Measurements from ENCODE around the gene OGFOD1.
A peak's percentile ranks its signal among the peaks of the same experiment; 100 is the strongest.

The OGFOD1 gene

GRCh38 chr16:56428091-56428490 lies 23.3 kb upstream of the OGFOD1 start:
- DNase-seq (ENCODE audit: low read depth): no peak

DNA sequence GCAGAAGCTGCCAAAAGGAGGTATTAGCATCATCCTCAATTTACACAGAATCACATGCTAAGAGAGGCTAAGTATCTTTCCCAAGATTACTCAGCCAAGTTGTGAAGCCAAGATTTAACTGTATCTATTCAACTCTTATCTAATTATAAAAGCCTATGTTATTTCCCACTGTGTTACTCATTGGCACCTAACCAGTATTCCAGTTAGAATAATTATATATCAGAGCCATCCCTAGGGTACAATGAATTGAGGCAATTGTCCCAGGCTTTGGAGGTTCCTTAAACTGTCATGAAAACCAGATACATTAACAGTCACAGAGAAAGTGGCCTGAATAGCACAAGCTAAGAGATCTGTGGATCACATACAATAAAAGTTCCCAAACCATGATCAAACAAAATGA lies 15.1 kb upstream of the OGFOD1 start:
- no peak for DNase-seq (ENCODE audit: low read depth)

DNA sequence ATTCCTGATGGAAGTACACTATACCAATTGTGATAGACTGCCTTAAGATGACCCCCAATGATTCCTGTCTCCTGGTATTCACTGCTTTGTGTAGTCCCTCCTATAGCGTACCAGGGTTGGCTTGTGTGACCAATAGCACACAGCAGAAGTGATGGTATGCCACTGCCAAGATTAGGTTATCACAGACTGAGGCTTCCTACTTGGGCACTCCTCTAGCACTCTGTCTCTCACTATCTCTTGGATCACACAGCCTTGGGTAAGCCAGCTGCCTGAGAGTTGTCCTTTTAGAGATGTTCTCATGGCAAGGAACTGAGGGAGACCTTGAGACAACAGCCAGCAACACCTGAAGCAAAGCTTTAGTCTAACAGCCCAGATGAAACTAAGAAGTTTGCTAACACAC lies 13.3 kb upstream of the OGFOD1 start:
- DNase-seq (ENCODE audit: low read depth): no peak

- DNase-seq (ENCODE audit: low read depth): no peak
These were observed 4.1 kb upstream of the OGFOD1 start for GRCh38 chr16:56447286-56447685.

- no peak for DNase-seq (ENCODE audit: low read depth)
These were observed 3.3 kb upstream of the OGFOD1 start for GRCh38 chr16:56448005-56448404.

- DNase-seq (ENCODE audit: low read depth): peak; percentile 3
These were observed 924 bp upstream of the OGFOD1 start for GRCh38 chr16:56450275-56450985.

- DNase-seq (ENCODE audit: low read depth): no peak
These were observed 667 bp downstream of the OGFOD1 start for GRCh38 chr16:56451753-56452689.

DNA sequence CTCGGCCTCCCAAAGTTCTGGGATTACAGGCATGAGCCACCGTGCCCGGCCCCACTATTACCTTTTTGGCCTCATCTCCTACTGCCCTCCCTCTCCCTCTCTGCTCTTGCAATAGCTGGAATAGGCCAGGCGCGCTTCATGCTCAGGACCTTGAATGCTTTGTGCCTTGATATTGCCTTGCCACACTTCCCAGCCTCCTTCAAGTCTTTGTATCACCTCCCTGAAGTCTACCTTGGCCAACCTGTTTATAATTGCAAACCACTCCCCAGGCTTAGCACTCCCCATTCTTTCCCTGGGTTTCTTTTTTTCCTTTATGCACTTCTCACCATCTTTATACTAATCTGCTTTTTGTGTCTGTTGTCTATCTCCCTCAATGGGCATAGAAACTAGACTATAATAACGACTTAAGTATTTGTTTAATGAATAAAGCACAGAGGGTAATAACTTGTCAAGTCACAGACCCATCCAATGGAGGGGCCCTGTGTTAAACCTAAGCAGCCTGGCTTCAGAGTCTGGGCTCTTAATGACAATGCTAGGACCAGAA lies 6.6 kb downstream of the OGFOD1 start:
- DNase-seq (ENCODE audit: low read depth): no peak

DNA sequence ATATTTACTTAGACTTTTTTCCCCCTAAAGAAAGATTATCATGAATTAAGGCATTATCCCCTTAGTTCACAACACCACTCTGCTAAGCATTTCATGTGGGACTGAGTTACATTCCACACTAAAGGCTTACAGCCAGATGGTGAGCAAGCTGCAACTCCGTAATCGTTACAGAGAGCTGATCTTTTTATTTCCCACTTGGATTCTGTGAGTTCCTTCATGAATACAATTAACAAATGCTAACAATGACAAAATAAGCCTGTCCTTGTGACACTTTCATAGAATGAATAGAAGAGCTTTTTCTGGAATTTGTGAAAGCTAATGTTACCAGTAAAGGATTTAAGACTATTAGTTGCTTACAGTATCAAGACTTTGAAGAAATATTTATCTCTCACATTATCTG lies 8.7 kb downstream of the OGFOD1 start:
- no peak for DNase-seq (ENCODE audit: low read depth)

DNA sequence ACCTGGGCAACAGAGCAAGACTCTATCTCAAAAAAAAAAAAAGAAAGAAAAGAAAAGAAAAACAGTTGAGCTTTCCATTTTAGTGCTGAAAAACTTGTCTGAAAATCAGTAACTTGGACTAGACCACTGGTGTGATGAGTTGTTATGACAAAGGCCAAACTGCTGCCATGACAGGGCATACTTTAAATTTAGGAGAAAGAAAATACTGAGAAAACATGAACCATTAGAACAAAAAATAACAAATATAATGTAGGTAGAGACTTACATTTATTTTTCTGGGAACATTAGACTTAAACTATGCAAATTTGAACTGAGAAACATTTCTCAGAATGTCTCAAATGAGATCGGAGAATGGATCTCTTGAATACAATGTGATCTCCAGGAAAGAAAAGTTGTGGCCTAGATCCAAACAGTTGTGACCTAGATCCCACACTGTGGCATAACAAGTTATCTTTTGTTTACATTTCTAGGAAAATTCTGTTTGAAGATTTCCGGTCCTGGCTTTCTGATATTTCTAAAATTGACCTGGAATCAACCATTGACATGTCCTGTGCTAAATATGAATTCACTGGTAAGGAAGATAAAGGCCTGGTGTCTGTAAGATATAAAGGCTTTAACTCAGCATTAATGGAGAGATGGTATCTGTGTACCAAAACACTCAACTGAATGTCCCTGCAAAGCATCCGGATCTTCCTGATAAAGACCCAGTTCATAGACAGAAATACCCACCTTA lies 10.9 kb downstream of the OGFOD1 start:
- no peak for DNase-seq (ENCODE audit: low read depth)

DNA sequence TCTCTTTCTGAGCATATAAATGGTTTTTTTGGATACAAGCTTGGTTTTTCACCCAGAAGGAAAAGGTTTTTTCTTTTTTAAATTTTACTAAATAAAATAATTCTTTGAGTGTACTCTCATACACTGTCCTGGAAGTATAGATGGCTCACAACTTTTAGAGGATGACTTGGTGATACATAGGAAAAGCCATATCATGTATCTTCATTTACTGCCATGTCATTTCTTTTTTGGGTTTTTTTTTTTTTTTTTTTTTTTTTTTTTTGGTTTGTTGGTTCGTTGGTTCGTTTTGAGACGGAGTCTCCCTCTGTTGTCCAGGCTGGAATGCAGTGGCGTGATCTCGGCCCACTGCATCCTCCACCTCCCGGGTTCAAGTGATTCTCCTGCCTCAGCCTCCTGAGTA lies 11.8 kb downstream of the OGFOD1 start:
- no peak for DNase-seq (ENCODE audit: low read depth)

GRCh38 chr16:56466344-56466743 lies 15.0 kb downstream of the OGFOD1 start:
- DNase-seq (ENCODE audit: low read depth): no peak

DNA sequence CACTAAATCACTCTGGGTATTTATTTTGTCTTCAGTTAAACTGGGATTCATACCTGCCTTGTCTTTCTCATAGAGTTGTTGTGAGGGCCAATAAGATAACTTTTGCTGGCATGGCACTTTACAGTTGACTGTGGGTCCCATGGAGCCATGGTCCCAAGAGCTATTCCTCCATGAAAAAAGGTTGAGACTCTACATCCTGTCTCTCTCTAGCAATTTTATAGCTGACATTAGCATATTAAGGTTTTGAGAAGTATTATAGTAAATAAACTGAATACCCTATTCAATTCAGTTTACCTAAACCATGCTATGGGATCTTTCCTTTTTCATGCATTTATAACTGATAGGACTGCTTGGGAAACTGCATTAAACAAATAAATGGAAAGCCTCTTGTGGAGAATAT lies 17.4 kb downstream of the OGFOD1 start:
- DNase-seq (ENCODE audit: low read depth): no peak

DNA sequence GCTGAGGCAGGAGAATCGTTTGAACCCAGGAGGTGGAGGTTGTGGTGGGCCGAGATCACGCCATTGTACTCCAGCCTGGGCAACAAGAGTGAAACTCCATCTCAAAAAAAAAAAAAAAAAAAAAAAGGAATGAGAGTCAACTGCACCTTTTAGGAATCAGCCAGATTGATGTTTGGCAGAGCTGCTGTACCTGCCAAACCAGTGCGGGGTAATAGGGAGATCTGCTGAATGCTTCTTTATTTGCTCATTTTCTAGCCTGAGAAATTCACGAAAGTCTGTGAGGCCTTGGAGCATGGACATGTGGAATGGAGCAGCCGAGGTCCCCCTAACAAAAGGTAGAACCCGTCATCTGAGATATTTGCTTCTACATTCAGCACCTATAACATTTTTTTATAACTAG lies 18.4 kb downstream of the OGFOD1 start:
- DNase-seq (ENCODE audit: low read depth): no peak

GRCh38 chr16:56470232-56470631 lies 18.9 kb downstream of the OGFOD1 start:
- DNase-seq (ENCODE audit: low read depth): no peak

GRCh38 chr16:56470666-56471065 lies 19.3 kb downstream of the OGFOD1 start:
- no peak for DNase-seq (ENCODE audit: low read depth)

GRCh38 chr16:56475201-56475600 lies 23.8 kb downstream of the OGFOD1 start:
- no peak for DNase-seq (ENCODE audit: low read depth)

- DNase-seq (ENCODE audit: low read depth): no peak
These were observed 25.9 kb downstream of the OGFOD1 start for GRCh38 chr16:56477096-56477878.

DNA sequence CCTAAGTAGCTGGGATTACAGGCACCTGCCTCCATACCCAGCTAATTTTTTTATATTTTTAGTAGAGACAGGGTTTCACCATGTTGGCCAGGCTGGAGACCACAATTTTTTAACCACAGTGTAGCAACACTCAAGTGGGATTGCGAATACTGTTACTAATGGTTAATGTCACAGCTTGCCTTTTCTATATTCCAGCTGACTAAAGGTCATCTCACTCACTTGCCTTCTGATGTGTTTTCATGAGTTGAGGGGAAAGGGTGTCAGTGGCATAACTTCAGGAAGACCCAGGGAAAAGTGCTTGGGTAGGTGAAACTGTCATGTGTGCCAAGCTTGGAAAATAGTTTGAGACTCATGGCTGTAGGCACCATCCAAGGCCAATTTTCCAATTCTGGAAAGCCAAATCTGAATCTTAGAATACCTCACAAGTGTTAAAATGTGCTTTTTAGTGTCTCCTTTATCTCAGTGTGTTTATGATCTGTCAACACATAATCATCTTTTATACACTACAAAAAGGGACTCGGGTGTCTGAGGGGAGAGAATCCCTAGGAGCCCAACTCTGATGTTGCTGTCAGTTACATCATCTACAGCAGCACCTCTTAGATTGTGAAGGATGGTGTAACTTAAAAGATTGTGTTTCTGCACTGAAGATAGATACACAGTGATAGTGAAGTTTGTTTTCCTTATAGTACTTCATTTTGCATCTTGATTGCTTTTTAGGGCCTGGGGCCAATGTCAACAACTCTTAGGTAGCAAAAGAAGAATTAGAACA lies 27.1 kb downstream of the OGFOD1 start:
- DNase-seq (ENCODE audit: low read depth): no peak

- no peak for DNase-seq (ENCODE audit: low read depth)
These were observed 28.1 kb downstream of the OGFOD1 start for GRCh38 chr16:56479469-56479868.

Data from stimulated activated CD8-positive, alpha-beta memory T cell treated with anti-CD3 and anti-CD28 coated beads, Interleukin-12 subunit alpha, Interleukin-12 subunit beta, amount 100 ng/mL, for 1 hour (primary cell).